Gastroesophageal sphincter (tissue), 4 donors: ENCODE data around the gene HCFC1. TPM values are rescaled to one million over a fixed set of nuclear protein-coding genes. Genes with fewer than 3 reads are reported as not detected.

Experiments used
- ATAC-seq: fragments of 150-250 bp; one replicate; pipeline ENCODE4 v1.9.1; 2016; ENCODE audit warnings: mild to moderate bottlenecking, moderate library complexity
- H3K27ac ChIP-seq, 4 donors: fragments of 200-600 bp; sonication (generic) in 3 of 4; 1 replicate in 3 of 4; 2 replicates in 1 of 4; pipeline ENCODE4 v1.5.1; 2016 to 2019
- H3K27me3 ChIP-seq: fragments of 200-600 bp; sonication (generic); one replicate; pipeline ENCODE4 v1.5.1; 2019
- H3K36me3 ChIP-seq, 2 donors: fragments of 200-600 bp; sonication (generic); one replicate each; pipeline ENCODE4 v1.5.1; 2019; ENCODE audit warnings: control low read depth in 1 of 2
- H3K4me1 ChIP-seq, 3 donors: fragments of 200-600 bp; sonication (generic); 1 replicate in 2 of 3; 2 replicates in 1 of 3; pipeline ENCODE4 v1.5.1; 2016 to 2019; ENCODE audit warnings: control low read depth in 2 of 3
- H3K4me3 ChIP-seq, 2 donors: fragments of 200-600 bp; sonication (generic); one replicate each; pipeline ENCODE4 v1.5.1; 2019; ENCODE audit warnings: mild to moderate bottlenecking in 1 of 2, moderate library complexity in 1 of 2
- H3K9me3 ChIP-seq, 3 donors: fragments of 200-600 bp; sonication (generic); one replicate each; pipeline ENCODE4 v1.5.1; 2017 to 2019; ENCODE audit warnings: control low read depth in 2 of 3
- CTCF ChIP-seq, 4 experiments: fragments of 200-600 bp in 2 of 4; fragments of 450-650 bp in 2 of 4; sonication (generic) in 1 of 4; IDR thresholded peaks; one replicate each; pipeline ENCODE4 v1.5.1; 2017 to 2019; ENCODE audit warnings: antibody characterized with exemption in 4 of 4, mild to moderate bottlenecking in 2 of 4, moderate library complexity in 2 of 4
- EP300 ChIP-seq: sonication (generic); formaldehyde crosslinking; IDR thresholded peaks from one replicate; pipeline ENCODE4 v1.6.1; 2017; ENCODE audit warnings: antibody characterized with exemption, mild to moderate bottlenecking
- POLR2A ChIP-seq, 2 donors: fragments of 450-650 bp; IDR thresholded peaks; one replicate each; pipeline ENCODE4 v1.6.1; 2017; ENCODE audit warnings: antibody characterized with exemption in 2 of 2, mild to moderate bottlenecking in 2 of 2, moderate library complexity in 1 of 2
- POLR2AphosphoS5 ChIP-seq: sonication (generic); formaldehyde crosslinking; IDR thresholded peaks from one replicate; pipeline ENCODE4 v1.6.1; 2017; ENCODE audit warnings: antibody characterized with exemption
- WGBS, 2 donors: methylation state at CpG; one replicate each; pipeline ENCODE4 v1.1.5; 2018; ENCODE audit warnings: low coverage in 1 of 2; 5-methylcytosine and 5-hydroxymethylcytosine counted together
- total RNA-seq, 4 donors: library from RNA; depleted of rRNA; stranded (reverse); fragments of >200 nt; gene quantifications; one replicate each; pipeline ENCODE4 v1.1.0, GENCODE V29; 2016

Gene HCFC1
- total RNA-seq, 4 donors from 2014 or later: 32.9 to 94.4 (median 43.1) TPM

- TF ChIP-seq POLR2A (IDR thresholded peaks at IDR 0.05): peak; percentile 44 to 58
- TF ChIP-seq EP300: no peak
- Histone ChIP-seq H3K27me3 (no peaks in the 10 kb centered on the region), H3K27ac (peak within 1 kb of the TSS in 3 of 4 donors; percentile 74 to 79 (median 76)), H3K4me1 (peaks cover 0 to 19% (median 4%) of the 10 kb centered on the region in 3 donors), H3K36me3 (peaks cover 0 to 30% of the 10 kb centered on the region in 2 donors), H3K9me3 (no peaks in the 10 kb centered on the region), H3K4me3 (peak within 1 kb of the TSS; percentile 65 to 78)
- ATAC-seq: peak; percentile 97
- no CpG with 5 or more reads among the region's 87 CpGs for WGBS, 2 donors
Observed at GRCh38 chrX:153934762-153935325, 36.8 kb downstream of the HCFC1 start, which contains the start of gene NAA10. Gene NAA10, minus strand, starts transcription at chrX:153935037. Its CDS starts 133 bp downstream, at chrX:153934904.

- Histone ChIP-seq H3K36me3 (peaks cover 0 to 34% of the 10 kb centered on the region in 2 donors), H3K9me3 (no peaks in the 10 kb centered on the region), H3K4me1 (peaks cover 0 to 25% (median 4%) of the 10 kb centered on the region in 3 donors), H3K4me3 (peak overlapping the region; percentile 65 to 78), H3K27me3 (no peaks in the 10 kb centered on the region), H3K27ac (peak overlapping the region in 3 of 4 donors; percentile 74 to 79 (median 76))
- WGBS, 2 donors: 50% methylated on average over 1 of the region's 33 CpGs; no CpG with 5 or more reads in 1 of the 2 donors
- peak; percentile 9 for ATAC-seq
- TF ChIP-seq CTCF (IDR thresholded peaks at IDR 0.05) (no peak), POLR2A (IDR thresholded peaks at IDR 0.05) (no peak), EP300 (no peak), POLR2AphosphoS5 (no peak)
Observed at GRCh38 chrX:153934148-153934761, 37.4 kb downstream of the HCFC1 start.

GRCh38 chrX:153933748-153934147, 37.9 kb downstream of the HCFC1 start:
- no peaks in the 10 kb centered on the region for H3K27me3 ChIP-seq
- WGBS, 2 donors: 0 to 65% methylated on average over 4 to 7 of the region's 7 CpGs
- TF ChIP-seq EP300 (no peak), POLR2AphosphoS5 (no peak), POLR2A (IDR thresholded peaks at IDR 0.05) (no peak), CTCF (IDR thresholded peaks at IDR 0.05) (no peak)
- peak overlapping the region; percentile 65 to 78 for H3K4me3 ChIP-seq
- no peaks in the 10 kb centered on the region for H3K9me3 ChIP-seq
- H3K4me1 ChIP-seq: peaks cover 0 to 30% (median 4%) of the 10 kb centered on the region in 3 donors
- peaks cover 0 to 34% of the 10 kb centered on the region in 2 donors for H3K36me3 ChIP-seq
- H3K27ac ChIP-seq: peak overlapping the region in 3 of 4 donors; percentile 74 to 79 (median 76)
- ATAC-seq: no peak

- H3K27me3 ChIP-seq: no peaks in the 10 kb centered on the region
- no peak overlapping the region for H3K4me3 ChIP-seq
- peaks cover 0 to 34% (median 5%) of the 10 kb centered on the region in 3 donors for H3K4me1 ChIP-seq
- no peak overlapping the region for H3K27ac ChIP-seq
- H3K36me3 ChIP-seq: peaks cover 0 to 34% of the 10 kb centered on the region in 2 donors
- H3K9me3 ChIP-seq: no peaks in the 10 kb centered on the region
- ATAC-seq: no peak
- WGBS, 2 donors: 82 to 100% methylated on average over 1 to 6 of the region's 13 CpGs
- TF ChIP-seq CTCF (IDR thresholded peaks at IDR 0.05): no peak
- no peak for TF ChIP-seq EP300
- TF ChIP-seq POLR2A (IDR thresholded peaks at IDR 0.05): no peak
- no peak for TF ChIP-seq POLR2AphosphoS5
Observed at GRCh38 chrX:153932220-153932915, 39.2 kb downstream of the HCFC1 start.

- no peak for ATAC-seq
- Histone ChIP-seq H3K4me1 (peaks cover 0 to 40% (median 12%) of the 10 kb centered on the region in 3 donors), H3K9me3 (no peaks in the 10 kb centered on the region), H3K36me3 (peaks cover 0 to 34% of the 10 kb centered on the region in 2 donors), H3K27ac (no peak overlapping the region), H3K4me3 (no peak overlapping the region), H3K27me3 (no peaks in the 10 kb centered on the region)
- 89% methylated on average over 5 of the region's 13 CpGs; no CpG with 5 or more reads in 1 of the 2 donors for WGBS, 2 donors
- TF ChIP-seq POLR2A (IDR thresholded peaks at IDR 0.05) (no peak), POLR2AphosphoS5 (no peak), CTCF (IDR thresholded peaks at IDR 0.05) (no peak), EP300 (no peak)
Observed at GRCh38 chrX:153931748-153932147, 39.9 kb downstream of the HCFC1 start.
